Body of pancreas (tissue), 4 donors: Measurements from ENCODE around the gene CBFA2T3.

Experiments
- CTCF ChIP-seq, 7 experiments: fragments of 450-650 bp in 4 of 7; fragments of 200-600 bp in 3 of 7; sonication (generic) in 3 of 7; IDR thresholded peaks; one replicate each; pipeline ENCODE4 v1.5.1; 2016 to 2019; ENCODE audit warnings: antibody characterized with exemption in 7 of 7
- POLR2A ChIP-seq, 3 donors: fragments of 450-650 bp; IDR thresholded peaks; one replicate each; pipeline ENCODE4 v1.6.1; 2016; ENCODE audit warnings: antibody characterized with exemption in 3 of 3, mild to moderate bottlenecking in 2 of 3

GRCh38 chr16:88831838-88832237 is 145.2 kb downstream of the CBFA2T3 start:
- TF ChIP-seq CTCF (IDR thresholded peaks at IDR 0.05) (no peak), POLR2A (IDR thresholded peaks at IDR 0.05) (no peak)
